Adrenal gland (tissue), 12 donors: Measurements from ENCODE around the gene FAT1. TPM values are rescaled to one million over a fixed set of nuclear protein-coding genes. Genes with fewer than 3 reads are reported as not detected.

ENCODE experiments used
- DNase-seq, 7 donors: peaks; one replicate each; pipeline ENCODE4 v3.0.0-alpha.2; 2019 to 2020
- H3K27ac ChIP-seq, 5 donors: fragments of 200-600 bp; sonication (generic) in 4 of 5; 1 replicate in 3 of 5; 2 replicates in 2 of 5; pipeline versions ENCODE4 v1.5.1 to v1.8.0; 2016 to 2020; ENCODE audit warnings: mild to moderate bottlenecking in 1 of 5
- H3K27me3 ChIP-seq: fragments of 200-600 bp; 2 replicates; pipeline ENCODE4 v1.8.0; 2021
- H3K36me3 ChIP-seq, 2 donors: fragments of 200-600 bp; replicated peaks in 1 of 2; 1 replicate in 1 of 2; 2 replicates in 1 of 2; pipeline versions ENCODE4 v1.5.1 to v1.8.0; 2018 to 2022
- H3K4me1 ChIP-seq, 2 donors: fragments of 200-600 bp; replicated peaks in 1 of 2; 1 replicate in 1 of 2; 2 replicates in 1 of 2; pipeline versions ENCODE4 v1.5.1 to v1.8.0; 2018 to 2021
- H3K4me3 ChIP-seq, 4 donors: fragments of 200-600 bp; sonication (generic) in 3 of 4; one replicate each; pipeline ENCODE4 v1.5.1; 2016 to 2018
- H3K9me3 ChIP-seq, 3 donors: fragments of 200-600 bp; sonication (generic) in 1 of 3; replicated peaks in 1 of 3; 1 replicate in 2 of 3; 2 replicates in 1 of 3; pipeline versions ENCODE4 v1.5.1 to v1.8.0; 2016 to 2021
- CTCF ChIP-seq, 6 experiments: fragments of 450-650 bp in 4 of 6; fragments of 200-600 bp in 2 of 6; sonication (generic) in 1 of 6; IDR thresholded peaks; 1 replicate in 5 of 6; 2 replicates in 1 of 6; pipeline versions ENCODE4 v1.5.1 to v1.8.0; 2016 to 2021; ENCODE audit warnings: antibody characterized with exemption in 6 of 6, mild to moderate bottlenecking in 2 of 6, moderate library complexity in 1 of 6
- POLR2A ChIP-seq, 2 donors: fragments of 450-650 bp; IDR thresholded peaks; one replicate each; pipeline ENCODE4 v1.6.1; 2017; ENCODE audit warnings: antibody characterized with exemption in 2 of 2, mild to moderate bottlenecking in 2 of 2, moderate library complexity in 1 of 2
- WGBS, 4 donors: extraction: QIAGEN DNeasy Blood & Tissue Kit in 2 of 4; methylation state at CpG; one replicate each; pipeline versions ENCODE4 v1.1.5 to v1.1.7; 2013 to 2017; 5-methylcytosine and 5-hydroxymethylcytosine counted together
- intact Hi-C, 2 donors: fragments of 100-400 bp; cut with DNase I; formaldehyde crosslinking; loops; one replicate each; pipeline versions ENCODE4 v1.14.1 to v1.15.0; 2022 to 2023
- polyA plus RNA-seq, 3 donors: library from polyadenylated mRNA; stranded (reverse); fragments of 200-250 nt in 2 of 3; fragments of 350-450 nt in 1 of 3; fragmentation: Illumina TruSeq in 1 of 3; extraction: RNeasy Lipid Tissue Mini Kit (QIAGEN cat#74804) in 1 of 3; gene quantifications; one replicate each; pipeline ENCODE4 v1.2.3, GENCODE V29; 2013 to 2014
- total RNA-seq, 9 donors: library from RNA; depleted of rRNA in 4 of 9; stranded (reverse); fragments of >200 nt in 4 of 9; fragments of 120-200 nt in 1 of 9; fragmentation: NEBNext Ultra II Directional in 1 of 9; extraction: Animal tissue kit (Norgen Biotek cat#: 25700) in 1 of 9; gene quantifications; one replicate each; pipeline versions ENCODE4 v1.1.0 to v1.2.4, GENCODE V29; 2013 to 2023
- donor health status: healthy with polysubstance abuse.
- donor health status: Bipolar disorder and iron deficiency.
- donor health status: DM: yes; HTN: yes; CAD: no.
- donor health status: DM: no; HTN: no; CAD: no.
- donor health status: DM: no; HTN: no; CAD: no.
- donor health status: DM: yes; HTN: yes; CAD: no.

Gene FAT1
- total and polyA plus RNA-seq, 12 donors = 0.79 to 147 (median 6.3) TPM

- Histone ChIP-seq H3K36me3 (no peaks in the 10 kb centered on the region), H3K4me3 (no peak overlapping the region), H3K27me3 (no peaks in the 10 kb centered on the region), H3K4me1 (no peaks in the 10 kb centered on the region), H3K27ac (no peak overlapping the region), H3K9me3 (no peaks in the 10 kb centered on the region)
- no peak for DNase-seq
- TF ChIP-seq POLR2A (IDR thresholded peaks at IDR 0.05) (no peak), CTCF (IDR thresholded peaks at IDR 0.05) (no peak)
- intact Hi-C loops = no loop called here
- WGBS, 4 donors = 89 to 94% (median 92%) methylated on average over 2 to 6 of the region's 6 CpGs
Observed at GRCh38 chr4:186708554-186708953, 15.1 kb downstream of the FAT1 start.

GRCh38 chr4:186707996-186708395, 15.7 kb downstream of the FAT1 start:
- TF ChIP-seq POLR2A (IDR thresholded peaks at IDR 0.05) = no peak
- TF ChIP-seq CTCF (IDR thresholded peaks at IDR 0.05) = no peak
- intact Hi-C loops = no loop called here
- no peak overlapping the region for H3K27ac ChIP-seq

GRCh38 chr4:186707574-186707973, 16.1 kb downstream of the FAT1 start:
- intact Hi-C loops = no loop called here
- no peak for TF ChIP-seq POLR2A (IDR thresholded peaks at IDR 0.05)
- TF ChIP-seq CTCF (IDR thresholded peaks at IDR 0.05) = no peak
- no peaks in the 10 kb centered on the region for H3K9me3 ChIP-seq
- H3K27me3 ChIP-seq = no peaks in the 10 kb centered on the region
- H3K4me3 ChIP-seq = no peak overlapping the region
- no peaks in the 10 kb centered on the region for H3K4me1 ChIP-seq
- 89 to 95% (median 94%) methylated on average over 6 of the region's 6 CpGs for WGBS, 4 donors
- H3K36me3 ChIP-seq = no peaks in the 10 kb centered on the region
- no peak for DNase-seq
- no peak overlapping the region for H3K27ac ChIP-seq

More at GRCh38 chr4:186707996-186708395, 15.7 kb downstream of the FAT1 start:
- WGBS, 4 donors = 87 to 92% (median 89%) methylated on average over 16 of the region's 16 CpGs
- no peaks in the 10 kb centered on the region for H3K9me3 ChIP-seq
- no peak overlapping the region for H3K4me3 ChIP-seq
- H3K27me3 ChIP-seq = no peaks in the 10 kb centered on the region
- H3K4me1 ChIP-seq = no peaks in the 10 kb centered on the region
- no peak for DNase-seq
- H3K36me3 ChIP-seq = no peaks in the 10 kb centered on the region

GRCh38 chr4:186704057-186704456, 19.6 kb downstream of the FAT1 start:
- Histone ChIP-seq H3K4me1 (no peaks in the 10 kb centered on the region), H3K27ac (no peak overlapping the region), H3K36me3 (no peaks in the 10 kb centered on the region), H3K4me3 (no peak overlapping the region), H3K27me3 (no peaks in the 10 kb centered on the region), H3K9me3 (no peaks in the 10 kb centered on the region)
- intact Hi-C loops = no loop called here
- no peak for DNase-seq
- WGBS, 4 donors = 63 to 64% (median 64%) methylated on average over 4 of the region's 4 CpGs
- no peak for TF ChIP-seq CTCF (IDR thresholded peaks at IDR 0.05)
- no peak for TF ChIP-seq POLR2A (IDR thresholded peaks at IDR 0.05)
